Mesendoderm (in vitro differentiated cells): Measurements from ENCODE around the gene DEFB114.
"Not testable (repeated sequence)": the region's sequence is repeated elsewhere in the genome, so short reads cannot be mapped to it uniquely, and the experiment has no call there.

Experiments
- DNase-seq: peaks from one replicate; pipeline ENCODE4 v3.0.0; 2013
- H2AK5ac ChIP-seq: 2 replicates; pipeline ENCODE4 v1.6.1; 2013; ENCODE audit warnings: low read length, inconsistent platforms
- H2BK120ac ChIP-seq: 2 replicates; pipeline ENCODE4 v1.6.1; 2013; ENCODE audit warnings: low read depth, mild to moderate bottlenecking, low read length, moderate library complexity, mixed read lengths
- H2BK15ac ChIP-seq: replicated peaks from 2 replicates; pipeline ENCODE4 v1.6.1; 2013; ENCODE audit warnings: low read depth, mild to moderate bottlenecking, moderate library complexity
- H2BK5ac ChIP-seq: 2 replicates; pipeline ENCODE4 v1.6.1; 2013; ENCODE audit warnings: low read length, inconsistent platforms
- H3K18ac ChIP-seq: 2 replicates; pipeline ENCODE4 v1.6.1; 2013; ENCODE audit warnings: mild to moderate bottlenecking, low read length, mixed read lengths
- H3K23ac ChIP-seq: one replicate; pipeline ENCODE4 v1.6.1; 2013; ENCODE audit warnings: low read length
- H3K27ac ChIP-seq: 2 replicates; pipeline ENCODE4 v1.5.1; 2013; ENCODE audit warnings: low read depth, mild to moderate bottlenecking, inconsistent platforms, low read length, moderate library complexity
- H3K27me3 ChIP-seq: 2 replicates; pipeline ENCODE4 v1.6.1; 2013; ENCODE audit warnings: low read length, control low read depth, mild to moderate bottlenecking, inconsistent platforms; ENCODE audit not compliant: insufficient read depth, poor library complexity
- H3K36me3 ChIP-seq: 2 replicates; pipeline ENCODE4 v1.6.1; 2013; ENCODE audit warnings: low read length, inconsistent platforms; ENCODE audit not compliant: control insufficient read depth, insufficient read depth
- H3K4ac ChIP-seq: one replicate; pipeline ENCODE4 v1.6.1; 2013; ENCODE audit warnings: low read depth, mild to moderate bottlenecking, low read length, moderate library complexity
- H3K4me1 ChIP-seq: 2 replicates; pipeline ENCODE4 v1.6.1; 2013; ENCODE audit warnings: low read depth, low read length, inconsistent platforms; ENCODE audit not compliant: control insufficient read depth
- H3K4me2 ChIP-seq: 2 replicates; pipeline ENCODE4 v1.6.1; 2013; ENCODE audit warnings: low read length
- H3K4me3 ChIP-seq: 2 replicates; pipeline ENCODE4 v1.5.1; 2013; ENCODE audit warnings: mild to moderate bottlenecking, low read length
- H3K56ac ChIP-seq: one replicate; pipeline ENCODE4 v1.6.1; 2013; ENCODE audit warnings: low read length
- H3K79me1 ChIP-seq: 2 replicates; pipeline ENCODE4 v1.6.1; 2013; ENCODE audit warnings: low read length, inconsistent platforms
- H3K79me2 ChIP-seq: 2 replicates; pipeline ENCODE4 v1.6.1; 2013; ENCODE audit warnings: mild to moderate bottlenecking, low read length; ENCODE audit not compliant: control insufficient read depth, insufficient read depth
- H3K9ac ChIP-seq: 2 replicates; pipeline ENCODE4 v1.6.1; 2013; ENCODE audit warnings: low read length, inconsistent platforms
- H4K5ac ChIP-seq: one replicate; pipeline ENCODE4 v1.6.1; 2013; ENCODE audit warnings: low read length
- H4K8ac ChIP-seq: one replicate; pipeline ENCODE4 v1.6.1; 2013; ENCODE audit warnings: low read depth, mild to moderate bottlenecking, control low read depth, low read length, moderate library complexity
- WGBS: extraction: QIAGEN DNeasy Blood & Tissue Kit; methylation state at CpG from one replicate; pipeline ENCODE4 v1.1.7; 2013; ENCODE audit warnings: low lambda C conversion rate, missing lambda C conversion rate; ENCODE audit not compliant: insufficient coverage; ENCODE audit errors: extremely low coverage; 5-methylcytosine and 5-hydroxymethylcytosine counted together

Gene DEFB114

GRCh38 chr6:49949062-49949461 lies 14.9 kb downstream of the DEFB114 start:
- DNase-seq = no peak
- no peak overlapping the region for H3K4me3 ChIP-seq
- H3K36me3 ChIP-seq = no peaks in the 10 kb centered on the region
- no peak overlapping the region for H3K4ac ChIP-seq
- no peak overlapping the region for H4K8ac ChIP-seq
- no peak overlapping the region for H2BK15ac ChIP-seq
- no peaks in the 10 kb centered on the region for H3K4me1 ChIP-seq
- no peaks in the 10 kb centered on the region for H3K27me3 ChIP-seq
- H3K27ac ChIP-seq = no peak overlapping the region
- H3K9ac ChIP-seq = no peak overlapping the region
- H2AK5ac ChIP-seq = no peak overlapping the region
- no peaks in the 10 kb centered on the region for H3K79me1 ChIP-seq
- H2BK120ac ChIP-seq = no peak overlapping the region
- H3K56ac ChIP-seq = no peak overlapping the region
- no CpG with 5 or more reads among the region's 4 CpGs for WGBS
- H4K5ac ChIP-seq = no peak overlapping the region
- no peaks in the 10 kb centered on the region for H3K79me2 ChIP-seq
- H3K18ac ChIP-seq = no peak overlapping the region
- no peak overlapping the region for H2BK5ac ChIP-seq
- no peak overlapping the region for H3K23ac ChIP-seq
- no peak overlapping the region for H3K4me2 ChIP-seq

GRCh38 chr6:49946835-49947234 lies 17.1 kb downstream of the DEFB114 start:
- H3K4me2 ChIP-seq = no peak overlapping the region
- no peaks in the 10 kb centered on the region for H3K27me3 ChIP-seq
- DNase-seq = no peak
- no peak overlapping the region for H3K56ac ChIP-seq
- H3K18ac ChIP-seq = no peak overlapping the region
- no peak overlapping the region for H3K27ac ChIP-seq
- no peaks in the 10 kb centered on the region for H3K4me1 ChIP-seq
- H2BK15ac ChIP-seq = no peak overlapping the region
- no peak overlapping the region for H3K4ac ChIP-seq
- no peaks in the 10 kb centered on the region for H3K79me1 ChIP-seq
- WGBS = no CpG with 5 or more reads among the region's 2 CpGs
- H2AK5ac ChIP-seq = no peak overlapping the region
- no peak overlapping the region for H4K5ac ChIP-seq
- no peak overlapping the region for H3K4me3 ChIP-seq
- no peaks in the 10 kb centered on the region for H3K36me3 ChIP-seq
- H2BK5ac ChIP-seq = no peak overlapping the region
- H4K8ac ChIP-seq = no peak overlapping the region
- no peak overlapping the region for H3K9ac ChIP-seq
- no peak overlapping the region for H3K23ac ChIP-seq
- H2BK120ac ChIP-seq = no peak overlapping the region
- H3K79me2 ChIP-seq = no peaks in the 10 kb centered on the region

GRCh38 chr6:49944068-49944467 lies 19.9 kb downstream of the DEFB114 start:
- not testable (repeated sequence) for H3K23ac ChIP-seq, H2AK5ac ChIP-seq, H2BK5ac ChIP-seq, H3K27me3 ChIP-seq, H3K18ac ChIP-seq, H2BK15ac ChIP-seq, H3K79me1 ChIP-seq, H2BK120ac ChIP-seq, H3K27ac ChIP-seq, H4K8ac ChIP-seq, H4K5ac ChIP-seq, H3K4me1 ChIP-seq, H3K56ac ChIP-seq, H3K79me2 ChIP-seq, H3K36me3 ChIP-seq, H3K4me3 ChIP-seq, H3K4me2 ChIP-seq, H3K4ac ChIP-seq, H3K9ac ChIP-seq, DNase-seq
- WGBS = no CpG with 5 or more reads among the region's 3 CpGs

- Histone ChIP-seq H3K23ac (no peak overlapping the region), H3K4me2 (no peak overlapping the region), H3K27ac (no peak overlapping the region), H3K18ac (no peak overlapping the region), H2BK120ac (no peak overlapping the region), H3K4me1 (no peaks in the 10 kb centered on the region), H3K9ac (no peak overlapping the region), H3K56ac (no peak overlapping the region), H4K8ac (no peak overlapping the region), H3K4ac (no peak overlapping the region), H3K79me1 (no peaks in the 10 kb centered on the region), H2BK15ac (no peak overlapping the region), H3K79me2 (no peaks in the 10 kb centered on the region), H4K5ac (no peak overlapping the region), H2BK5ac (no peak overlapping the region), H3K36me3 (no peaks in the 10 kb centered on the region), H3K27me3 (no peaks in the 10 kb centered on the region), H2AK5ac (no peak overlapping the region), H3K4me3 (no peak overlapping the region)
- peak; percentile 89 for DNase-seq
- WGBS = no CpG with 5 or more reads among the region's 3 CpGs
These were observed 23.9 kb downstream of the DEFB114 start for GRCh38 chr6:49939993-49940498.

GRCh38 chr6:49937811-49938210 lies 26.2 kb downstream of the DEFB114 start:
- H3K9ac ChIP-seq = no peak overlapping the region
- no peak overlapping the region for H2AK5ac ChIP-seq
- H2BK120ac ChIP-seq = no peak overlapping the region
- no peak overlapping the region for H3K56ac ChIP-seq
- no peaks in the 10 kb centered on the region for H3K79me1 ChIP-seq
- DNase-seq = no peak
- no peak overlapping the region for H3K4ac ChIP-seq
- no peak overlapping the region for H2BK15ac ChIP-seq
- H2BK5ac ChIP-seq = no peak overlapping the region
- no peak overlapping the region for H3K4me2 ChIP-seq
- no peak overlapping the region for H3K18ac ChIP-seq
- H3K36me3 ChIP-seq = no peaks in the 10 kb centered on the region
- no peak overlapping the region for H3K27ac ChIP-seq
- no peak overlapping the region for H3K23ac ChIP-seq
- no peak overlapping the region for H4K5ac ChIP-seq
- H3K4me3 ChIP-seq = no peak overlapping the region
- H3K27me3 ChIP-seq = no peaks in the 10 kb centered on the region
- H3K79me2 ChIP-seq = no peaks in the 10 kb centered on the region
- H4K8ac ChIP-seq = no peak overlapping the region
- no peaks in the 10 kb centered on the region for H3K4me1 ChIP-seq

GRCh38 chr6:49937017-49937416 lies 26.9 kb downstream of the DEFB114 start:
- Histone ChIP-seq H3K4me2 (no peak overlapping the region), H2BK120ac (no peak overlapping the region), H3K36me3 (no peaks in the 10 kb centered on the region), H4K5ac (no peak overlapping the region), H3K56ac (no peak overlapping the region), H3K27me3 (no peaks in the 10 kb centered on the region), H3K27ac (no peak overlapping the region), H3K4me3 (no peak overlapping the region), H2BK15ac (no peak overlapping the region), H3K79me2 (no peaks in the 10 kb centered on the region), H2AK5ac (no peak overlapping the region), H3K9ac (no peak overlapping the region), H3K18ac (no peak overlapping the region), H3K79me1 (no peaks in the 10 kb centered on the region), H4K8ac (no peak overlapping the region), H2BK5ac (no peak overlapping the region), H3K23ac (no peak overlapping the region), H3K4ac (no peak overlapping the region), H3K4me1 (no peaks in the 10 kb centered on the region)
- no CpG with 5 or more reads among the region's 2 CpGs for WGBS
- no peak for DNase-seq
